Tongue (tissue), 3 donors: ENCODE measurements around the gene RFX7. TPM values are rescaled to one million over a fixed set of nuclear protein-coding genes. Genes with fewer than 3 reads are reported as not detected.
A peak's percentile ranks its signal among the peaks of the same experiment; 100 is the strongest.

Experiments
- DNase-seq: peaks from one replicate; pipeline ENCODE4 v3.0.0-alpha.2; 2015
- small RNA-seq: library from RNA; depleted of rRNA; stranded (forward); fragments of <200 nt; gene quantifications from one replicate; pipeline ENCODE3, GENCODE V24; 2014; ENCODE audit warnings: low replicate concordance
- total RNA-seq: library from RNA; depleted of rRNA; stranded (reverse); fragments of >200 nt; gene quantifications from one replicate; pipeline ENCODE4 v1.2.3, GENCODE V29; 2014

The RFX7 gene
- total RNA-seq, 1 donor from 2014 or later, result 17.5 TPM

- peak; percentile 15 for DNase-seq
Observed at GRCh38 chr15:56042982-56043980, 200.4 kb downstream of the RFX7 start.

- DNase-seq, result no peak
Observed at GRCh38 chr15:56042498-56042897, 201.2 kb downstream of the RFX7 start.

- DNase-seq, result no peak
Observed at GRCh38 chr15:56042031-56042430, 201.6 kb downstream of the RFX7 start.

DNA sequence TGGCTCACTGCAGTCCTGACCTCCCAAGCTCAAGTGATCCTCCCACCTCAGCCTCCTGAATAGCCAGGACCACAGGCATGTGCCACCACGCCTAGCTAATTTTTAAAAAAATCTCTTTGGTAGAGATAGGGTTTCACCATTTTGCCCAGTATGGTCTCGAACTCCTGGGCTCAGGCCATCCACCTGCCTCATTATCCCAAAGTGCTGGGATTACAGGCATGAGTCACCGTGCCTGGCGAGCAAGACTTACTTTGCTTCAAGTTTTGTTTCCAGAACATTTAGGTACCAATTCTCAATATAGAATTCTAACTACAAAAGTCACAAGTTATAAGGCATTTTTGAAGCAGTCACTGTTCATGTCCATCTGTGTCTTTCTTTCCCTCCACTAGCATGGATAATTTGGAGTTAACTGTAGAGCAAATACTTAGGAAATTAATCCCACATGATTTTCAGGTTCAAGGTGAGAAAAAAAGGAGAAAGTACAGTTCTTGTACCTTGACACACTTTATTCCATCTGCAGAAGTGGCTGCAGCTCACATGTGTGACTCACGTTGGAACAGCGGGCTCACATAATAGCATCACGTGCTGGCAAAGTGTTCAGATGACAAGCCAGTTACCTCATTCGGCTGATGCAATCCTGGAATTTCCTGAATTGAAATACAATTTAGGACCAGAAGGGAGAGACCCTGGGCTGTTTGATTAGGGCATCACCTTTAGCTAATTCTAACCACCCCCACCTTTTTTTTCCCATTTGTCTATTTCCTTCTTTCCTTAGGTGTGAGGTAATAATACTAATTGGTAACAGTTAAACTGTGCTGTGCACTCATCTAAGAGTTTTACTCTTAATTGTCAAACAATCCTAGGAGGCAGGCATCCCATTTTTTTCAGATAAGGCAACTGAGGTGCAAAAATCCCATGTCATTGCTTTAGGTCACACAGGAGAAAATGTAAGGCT, 203.3 kb downstream of the RFX7 start:
- DNase-seq, result peak; percentile 82

GRCh38 chr15:56038707-56039106, 205.0 kb downstream of the RFX7 start:
- no peak for DNase-seq

- no peak for DNase-seq
Observed at GRCh38 chr15:56038015-56038414, 205.7 kb downstream of the RFX7 start.

Small RNA genes lying within 50 kb of the gene (small RNA-seq; reads per million reads assigned to genes)
- gene CD24P2, result not detected
- not detected for gene RNU6-1287P

Other genes with a start within 250 kb of the RFX7 start
- gene TEX9, start 121.5 kb upstream of the RFX7 start, total RNA-seq, result 4.3 TPM
- gene MNS1, start 221.3 kb upstream of the RFX7 start, total RNA-seq, result 4.7 TPM